Measurements from ENCODE around the gene MANEAL.

GRCh38 chr1:37831809-37832208 is 38.2 kb downstream of the MANEAL start:
- TF ChIP-seq, protein P1, sequence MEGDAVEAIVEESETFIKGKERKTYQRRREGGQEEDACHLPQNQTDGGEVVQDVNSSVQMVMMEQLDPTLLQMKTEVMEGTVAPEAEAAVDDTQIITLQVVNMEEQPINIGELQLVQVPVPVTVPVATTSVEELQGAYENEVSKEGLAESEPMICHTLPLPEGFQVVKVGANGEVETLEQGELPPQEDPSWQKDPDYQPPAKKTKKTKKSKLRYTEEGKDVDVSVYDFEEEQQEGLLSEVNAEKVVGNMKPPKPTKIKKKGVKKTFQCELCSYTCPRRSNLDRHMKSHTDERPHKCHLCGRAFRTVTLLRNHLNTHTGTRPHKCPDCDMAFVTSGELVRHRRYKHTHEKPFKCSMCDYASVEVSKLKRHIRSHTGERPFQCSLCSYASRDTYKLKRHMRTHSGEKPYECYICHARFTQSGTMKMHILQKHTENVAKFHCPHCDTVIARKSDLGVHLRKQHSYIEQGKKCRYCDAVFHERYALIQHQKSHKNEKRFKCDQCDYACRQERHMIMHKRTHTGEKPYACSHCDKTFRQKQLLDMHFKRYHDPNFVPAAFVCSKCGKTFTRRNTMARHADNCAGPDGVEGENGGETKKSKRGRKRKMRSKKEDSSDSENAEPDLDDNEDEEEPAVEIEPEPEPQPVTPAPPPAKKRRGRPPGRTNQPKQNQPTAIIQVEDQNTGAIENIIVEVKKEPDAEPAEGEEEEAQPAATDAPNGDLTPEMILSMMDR (IDR thresholded peaks at IDR 0.05; ENCODE audit: low read length) = no peak
- TF ChIP-seq EZH2 (IDR thresholded peaks at IDR 0.05; ENCODE audit: borderline replicate concordance, low read length) = no peak
